Stimulated activated memory B cell treated with anti-CD40 and anti-IgM and Interleukin-4, amounts not matched to agents 10 μg/mL and 1 μg/mL and 100 μg/mL, for 72 hours (primary cell): ENCODE measurements around the gene PYGM.

Experiments used
- ATAC-seq: fragments of 150-1000 bp; cut with Tn5 transposase; 2 replicates; pipeline ENCODE4 v1.10.0; 2021
- H3K27ac Mint-ChIP-seq: one replicate; pipeline ENCODE4 v1.8.0; 2022; ENCODE audit warnings: mild to moderate bottlenecking, mixed read lengths
- H3K27me3 Mint-ChIP-seq: one replicate; pipeline ENCODE4 v1.8.0; 2022; ENCODE audit warnings: mixed read lengths
- H3K36me3 Mint-ChIP-seq: one replicate; pipeline ENCODE4 v1.8.0; 2022; ENCODE audit warnings: mixed read lengths
- H3K4me1 Mint-ChIP-seq: one replicate; pipeline ENCODE4 v1.8.0; 2022; ENCODE audit warnings: mixed read lengths
- H3K4me3 Mint-ChIP-seq: one replicate; pipeline ENCODE4 v1.8.0; 2022; ENCODE audit warnings: mild to moderate bottlenecking, moderate library complexity, mixed read lengths
- H3K9me3 Mint-ChIP-seq: one replicate; pipeline ENCODE4 v1.8.0; 2022; ENCODE audit warnings: mixed read lengths

PYGM gene

DNA sequence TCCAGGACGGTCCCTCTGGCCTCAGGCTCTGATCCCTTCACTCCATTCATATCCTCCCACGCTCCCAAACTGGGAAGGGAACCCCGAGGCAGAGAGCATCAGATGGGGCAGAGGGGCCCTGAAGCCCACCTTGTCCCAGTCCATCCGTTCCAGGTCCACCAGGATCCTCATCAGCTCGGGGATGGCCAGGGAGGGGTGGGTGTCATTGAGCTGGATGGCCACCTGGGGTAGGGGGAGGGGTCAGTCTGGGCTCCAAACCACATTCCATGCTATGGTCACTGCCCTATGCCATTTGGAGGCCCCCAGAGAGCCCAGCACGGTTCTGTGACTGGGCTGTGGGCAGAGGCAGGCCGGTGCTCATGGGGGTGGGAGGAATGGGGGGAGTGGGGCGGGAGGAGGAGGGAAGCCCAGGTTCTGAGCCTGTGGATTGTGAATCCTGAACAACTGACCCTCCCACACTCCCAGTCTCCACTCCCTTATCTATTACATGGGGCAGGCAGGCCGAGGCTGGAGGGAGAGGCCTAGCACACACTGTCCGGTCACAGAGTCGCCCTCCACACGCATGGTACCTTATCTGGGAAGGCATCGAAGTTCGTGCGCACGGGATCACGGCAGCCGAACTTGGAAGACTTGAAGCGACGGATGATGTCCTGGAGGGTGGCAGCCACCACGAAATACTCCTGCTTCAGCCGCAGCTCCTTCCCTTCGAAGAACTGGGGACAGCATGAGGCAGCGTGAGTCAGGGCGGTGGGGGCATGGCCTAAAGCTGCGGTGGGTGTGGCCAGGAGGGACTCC is 5.5 kb downstream of the PYGM start:
- ATAC-seq: no peak
- Mint-ChIP-seq H3K27me3 (no peaks in the 10 kb centered on the region), H3K4me3 (no peak overlapping the region), H3K4me1 (peaks cover 30% of the 10 kb centered on the region), H3K36me3 (peaks cover 31% of the 10 kb centered on the region), H3K9me3 (no peaks in the 10 kb centered on the region), H3K27ac (no peak overlapping the region)

GRCh38 chr11:64753380-64754123 is 6.2 kb downstream of the PYGM start:
- Mint-ChIP-seq H3K27ac (peak overlapping the region; percentile 21), H3K4me1 (peaks cover 33% of the 10 kb centered on the region), H3K36me3 (peaks cover 31% of the 10 kb centered on the region), H3K4me3 (no peak overlapping the region), H3K9me3 (no peaks in the 10 kb centered on the region), H3K27me3 (no peaks in the 10 kb centered on the region)
- peak; percentile 6 for ATAC-seq

DNA sequence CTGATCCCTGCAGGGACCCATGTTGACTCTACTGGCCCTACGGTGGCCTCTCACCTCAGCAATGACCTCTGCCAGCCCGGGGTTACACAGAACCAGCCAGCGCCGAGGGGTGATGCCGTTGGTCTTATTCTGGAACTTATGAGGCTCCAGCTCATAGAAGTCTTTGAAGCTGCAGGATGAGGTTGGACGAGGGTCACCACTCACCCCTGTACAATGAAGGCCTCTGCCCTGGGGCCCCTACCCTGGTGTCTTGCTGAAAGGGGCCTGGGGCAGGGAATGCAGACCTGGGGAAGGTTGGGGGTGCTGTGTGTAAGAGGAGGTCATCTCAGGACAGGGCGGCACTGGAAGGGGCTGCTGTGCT is 6.8 kb downstream of the PYGM start:
- H3K27ac Mint-ChIP-seq: peak overlapping the region; percentile 21
- H3K9me3 Mint-ChIP-seq: no peaks in the 10 kb centered on the region
- peaks cover 36% of the 10 kb centered on the region for H3K36me3 Mint-ChIP-seq
- ATAC-seq: peak; percentile 18
- H3K4me1 Mint-ChIP-seq: peaks cover 38% of the 10 kb centered on the region
- no peak overlapping the region for H3K4me3 Mint-ChIP-seq
- no peaks in the 10 kb centered on the region for H3K27me3 Mint-ChIP-seq

GRCh38 chr11:64752175-64752970 is 7.4 kb downstream of the PYGM start:
- H3K9me3 Mint-ChIP-seq: no peaks in the 10 kb centered on the region
- no peak for ATAC-seq
- H3K36me3 Mint-ChIP-seq: peaks cover 37% of the 10 kb centered on the region
- H3K27me3 Mint-ChIP-seq: no peaks in the 10 kb centered on the region
- H3K4me1 Mint-ChIP-seq: peaks cover 42% of the 10 kb centered on the region
- H3K4me3 Mint-ChIP-seq: no peak overlapping the region
- peak overlapping the region; percentile 21 for H3K27ac Mint-ChIP-seq

- Mint-ChIP-seq H3K9me3 (no peaks in the 10 kb centered on the region), H3K4me3 (no peak overlapping the region), H3K27me3 (no peaks in the 10 kb centered on the region), H3K36me3 (peaks cover 37% of the 10 kb centered on the region), H3K4me1 (peaks cover 42% of the 10 kb centered on the region), H3K27ac (no peak overlapping the region)
- ATAC-seq: no peak
Observed at GRCh38 chr11:64751580-64751979, 8.2 kb downstream of the PYGM start.

GRCh38 chr11:64751136-64751535 is 8.6 kb downstream of the PYGM start:
- H3K27me3 Mint-ChIP-seq: no peaks in the 10 kb centered on the region
- H3K4me1 Mint-ChIP-seq: peaks cover 47% of the 10 kb centered on the region
- H3K4me3 Mint-ChIP-seq: no peak overlapping the region
- peaks cover 37% of the 10 kb centered on the region for H3K36me3 Mint-ChIP-seq
- peak overlapping the region; percentile 38 for H3K27ac Mint-ChIP-seq
- no peaks in the 10 kb centered on the region for H3K9me3 Mint-ChIP-seq
- no peak for ATAC-seq

DNA sequence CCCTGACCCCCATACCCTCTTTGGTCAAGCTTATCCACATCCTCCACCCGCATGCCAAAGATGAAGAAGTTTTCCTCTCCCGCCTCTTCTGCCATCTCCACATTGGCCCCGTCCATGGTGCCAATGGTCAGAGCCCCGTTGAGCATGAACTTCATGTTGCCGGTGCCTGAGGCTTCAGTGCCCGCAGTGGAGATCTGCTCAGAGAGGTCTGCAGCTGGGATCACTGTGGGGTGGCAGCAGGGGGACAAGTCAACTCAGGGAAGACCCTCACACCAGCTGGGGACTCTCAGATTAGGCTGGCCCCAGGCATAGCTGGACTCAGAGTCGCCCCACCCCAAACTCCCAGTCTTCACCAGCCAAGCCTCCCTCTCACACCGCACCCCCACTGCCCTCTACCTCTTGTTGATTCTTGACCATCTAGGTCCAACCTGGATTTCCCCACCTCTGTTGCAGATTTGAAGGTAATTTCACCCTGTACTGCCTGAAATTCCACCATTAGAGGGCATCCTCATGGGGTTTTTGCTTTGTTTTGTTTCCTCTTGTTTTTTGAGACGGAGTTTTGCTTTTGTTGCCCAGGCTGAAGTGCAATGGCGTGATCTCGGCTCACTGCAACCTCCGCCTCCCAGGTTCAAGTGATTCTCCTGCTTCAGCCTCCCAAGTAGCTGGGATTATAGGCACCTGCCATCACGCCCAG is 9.3 kb downstream of the PYGM start:
- no peak for ATAC-seq
- peaks cover 51% of the 10 kb centered on the region for H3K4me1 Mint-ChIP-seq
- H3K4me3 Mint-ChIP-seq: no peak overlapping the region
- H3K27ac Mint-ChIP-seq: peak overlapping the region; percentile 38
- H3K27me3 Mint-ChIP-seq: no peaks in the 10 kb centered on the region
- peaks cover 37% of the 10 kb centered on the region for H3K36me3 Mint-ChIP-seq
- no peaks in the 10 kb centered on the region for H3K9me3 Mint-ChIP-seq

- peak overlapping the region; percentile 18 for H3K4me3 Mint-ChIP-seq
Observed at GRCh38 chr11:64747961-64748665, 11.7 kb downstream of the PYGM start.

DNA sequence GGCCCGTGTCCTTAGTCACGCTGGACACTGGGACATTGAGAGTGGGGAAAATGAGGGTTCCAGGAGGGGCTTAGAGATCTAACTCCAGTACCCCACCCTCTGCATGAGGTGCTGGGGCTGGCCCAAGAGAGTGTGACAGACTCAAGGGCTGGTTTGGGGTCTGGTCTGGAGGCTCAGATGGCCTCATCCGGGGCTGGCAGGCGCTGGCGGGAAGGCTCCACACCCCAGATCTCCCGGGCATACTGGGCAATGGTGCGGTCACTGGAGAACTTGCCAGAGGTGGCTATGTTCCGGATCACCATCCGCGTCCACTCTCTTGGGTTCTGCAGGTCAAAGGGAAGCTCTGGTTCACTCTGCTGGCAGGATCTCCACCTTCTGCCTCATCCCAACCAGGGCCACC is 13.3 kb downstream of the PYGM start:
- H3K9me3 Mint-ChIP-seq: no peaks in the 10 kb centered on the region
- H3K27me3 Mint-ChIP-seq: no peaks in the 10 kb centered on the region
- peak overlapping the region; percentile 86 for H3K4me3 Mint-ChIP-seq
- ATAC-seq: no peak
- H3K36me3 Mint-ChIP-seq: peaks cover 17% of the 10 kb centered on the region
- peak overlapping the region; percentile 94 for H3K27ac Mint-ChIP-seq
- H3K4me1 Mint-ChIP-seq: peaks cover 61% of the 10 kb centered on the region

More at GRCh38 chr11:64747961-64748665, 11.7 kb downstream of the PYGM start:
- peaks cover 31% of the 10 kb centered on the region for H3K36me3 Mint-ChIP-seq
- H3K27ac Mint-ChIP-seq: peak overlapping the region; percentile 48
- no peaks in the 10 kb centered on the region for H3K9me3 Mint-ChIP-seq
- H3K4me1 Mint-ChIP-seq: peaks cover 61% of the 10 kb centered on the region
- ATAC-seq: no peak
- no peaks in the 10 kb centered on the region for H3K27me3 Mint-ChIP-seq

- Mint-ChIP-seq H3K27ac (peak overlapping the region; percentile 94), H3K4me3 (peak overlapping the region; percentile 86), H3K9me3 (no peaks in the 10 kb centered on the region), H3K4me1 (peaks cover 62% of the 10 kb centered on the region), H3K36me3 (peaks cover 16% of the 10 kb centered on the region), H3K27me3 (no peaks in the 10 kb centered on the region)
- ATAC-seq: peak; percentile 64
Observed at GRCh38 chr11:64745521-64746328, 14.0 kb downstream of the PYGM start.

DNA sequence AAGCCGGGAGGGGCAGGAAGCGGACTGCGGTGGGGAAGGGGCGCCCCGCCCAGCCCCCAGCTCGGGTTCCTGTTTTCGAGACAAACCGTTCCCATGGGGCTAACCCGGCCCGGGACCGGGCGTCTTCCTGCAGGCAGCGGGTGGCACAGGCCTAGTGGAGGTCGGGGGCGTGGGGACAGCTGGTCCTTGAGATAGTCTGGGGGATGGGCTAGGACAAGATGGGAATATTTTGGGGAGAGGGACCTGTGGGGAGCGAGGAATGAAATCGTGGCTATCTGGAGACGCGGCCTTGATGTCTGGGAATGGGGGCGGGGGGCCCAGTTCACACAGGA is 14.6 kb downstream of the PYGM start:
- H3K4me1 Mint-ChIP-seq: peaks cover 57% of the 10 kb centered on the region

DNA sequence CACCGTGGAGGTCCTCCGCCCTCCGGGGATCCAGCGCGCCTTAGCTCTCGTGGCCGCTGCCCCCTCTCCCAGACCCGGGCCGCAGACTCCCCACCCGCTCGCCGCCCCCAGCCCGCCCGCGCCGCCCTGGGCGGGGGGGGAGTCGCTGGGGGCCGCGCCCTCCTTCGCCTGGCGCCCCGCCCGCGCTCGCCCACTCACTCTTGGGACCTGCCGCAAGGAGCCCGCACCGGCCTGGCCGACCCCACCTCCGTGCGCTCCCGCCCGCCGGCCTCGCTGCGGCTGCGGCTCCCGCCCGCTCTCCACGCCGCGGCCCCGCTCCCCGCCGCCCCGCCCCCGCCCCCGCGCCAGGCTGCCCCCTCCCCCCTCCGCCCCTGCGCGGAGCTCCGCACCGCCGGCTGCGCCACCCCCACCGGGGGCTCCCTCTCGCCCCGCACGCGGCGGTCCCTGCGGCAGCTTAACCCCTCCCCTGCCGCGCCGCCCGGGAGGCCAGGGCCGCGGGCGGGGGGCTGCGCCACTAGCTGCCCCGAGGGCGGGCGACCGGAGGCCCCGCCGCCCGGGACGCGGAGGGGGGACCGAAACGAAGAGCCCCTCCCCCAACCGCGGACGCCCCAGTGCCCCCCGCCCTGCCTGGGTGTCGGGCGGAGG is 15.1 kb downstream of the PYGM start:
- Mint-ChIP-seq H3K4me1 (peaks cover 52% of the 10 kb centered on the region), H3K27me3 (no peaks in the 10 kb centered on the region), H3K36me3 (peaks cover 15% of the 10 kb centered on the region), H3K9me3 (no peaks in the 10 kb centered on the region), H3K27ac (peak overlapping the region; percentile 94), H3K4me3 (peak overlapping the region; percentile 86)
- peak; percentile 5 for ATAC-seq

More for the DNA sequence above, 14.6 kb downstream of the PYGM start:
- Mint-ChIP-seq H3K4me3 (peak overlapping the region; percentile 86), H3K27ac (peak overlapping the region; percentile 94), H3K27me3 (no peaks in the 10 kb centered on the region), H3K9me3 (no peaks in the 10 kb centered on the region), H3K36me3 (peaks cover 15% of the 10 kb centered on the region)
- peak; percentile 72 for ATAC-seq
